ENCODE results near the gene CHST11. TPM values are rescaled to one million over a fixed set of nuclear protein-coding genes. Genes with fewer than 3 reads are reported as not detected.

Gene CHST11
- total and polyA plus RNA-seq, 4 donors = 0.57 to 11.1 (median 3.7) TPM

DNA sequence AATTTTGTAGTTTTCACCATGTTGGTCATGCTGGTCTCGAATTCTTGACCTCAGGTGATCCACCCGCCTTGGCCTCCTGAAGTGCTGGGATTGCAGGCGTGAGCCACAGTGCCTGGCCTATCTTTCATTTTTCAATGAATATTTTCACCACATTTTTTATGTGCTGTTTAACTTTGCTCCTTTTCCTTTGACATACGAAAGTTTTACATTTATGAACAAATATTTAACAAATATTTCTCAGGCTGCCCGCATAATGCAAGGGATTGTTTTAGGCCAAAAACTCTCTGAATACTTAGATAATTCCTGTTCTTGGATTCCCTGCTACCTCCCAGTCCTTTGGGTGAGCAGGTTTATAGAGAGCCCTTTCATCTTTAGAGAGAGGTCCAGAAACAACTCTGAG is 8.7 kb upstream of the CHST11 start (continued):
- TF ChIP-seq, protein P1, sequence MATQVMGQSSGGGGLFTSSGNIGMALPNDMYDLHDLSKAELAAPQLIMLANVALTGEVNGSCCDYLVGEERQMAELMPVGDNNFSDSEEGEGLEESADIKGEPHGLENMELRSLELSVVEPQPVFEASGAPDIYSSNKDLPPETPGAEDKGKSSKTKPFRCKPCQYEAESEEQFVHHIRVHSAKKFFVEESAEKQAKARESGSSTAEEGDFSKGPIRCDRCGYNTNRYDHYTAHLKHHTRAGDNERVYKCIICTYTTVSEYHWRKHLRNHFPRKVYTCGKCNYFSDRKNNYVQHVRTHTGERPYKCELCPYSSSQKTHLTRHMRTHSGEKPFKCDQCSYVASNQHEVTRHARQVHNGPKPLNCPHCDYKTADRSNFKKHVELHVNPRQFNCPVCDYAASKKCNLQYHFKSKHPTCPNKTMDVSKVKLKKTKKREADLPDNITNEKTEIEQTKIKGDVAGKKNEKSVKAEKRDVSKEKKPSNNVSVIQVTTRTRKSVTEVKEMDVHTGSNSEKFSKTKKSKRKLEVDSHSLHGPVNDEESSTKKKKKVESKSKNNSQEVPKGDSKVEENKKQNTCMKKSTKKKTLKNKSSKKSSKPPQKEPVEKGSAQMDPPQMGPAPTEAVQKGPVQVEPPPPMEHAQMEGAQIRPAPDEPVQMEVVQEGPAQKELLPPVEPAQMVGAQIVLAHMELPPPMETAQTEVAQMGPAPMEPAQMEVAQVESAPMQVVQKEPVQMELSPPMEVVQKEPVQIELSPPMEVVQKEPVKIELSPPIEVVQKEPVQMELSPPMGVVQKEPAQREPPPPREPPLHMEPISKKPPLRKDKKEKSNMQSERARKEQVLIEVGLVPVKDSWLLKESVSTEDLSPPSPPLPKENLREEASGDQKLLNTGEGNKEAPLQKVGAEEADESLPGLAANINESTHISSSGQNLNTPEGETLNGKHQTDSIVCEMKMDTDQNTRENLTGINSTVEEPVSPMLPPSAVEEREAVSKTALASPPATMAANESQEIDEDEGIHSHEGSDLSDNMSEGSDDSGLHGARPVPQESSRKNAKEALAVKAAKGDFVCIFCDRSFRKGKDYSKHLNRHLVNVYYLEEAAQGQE (IDR thresholded peaks at IDR 0.05) = no peak

DNA sequence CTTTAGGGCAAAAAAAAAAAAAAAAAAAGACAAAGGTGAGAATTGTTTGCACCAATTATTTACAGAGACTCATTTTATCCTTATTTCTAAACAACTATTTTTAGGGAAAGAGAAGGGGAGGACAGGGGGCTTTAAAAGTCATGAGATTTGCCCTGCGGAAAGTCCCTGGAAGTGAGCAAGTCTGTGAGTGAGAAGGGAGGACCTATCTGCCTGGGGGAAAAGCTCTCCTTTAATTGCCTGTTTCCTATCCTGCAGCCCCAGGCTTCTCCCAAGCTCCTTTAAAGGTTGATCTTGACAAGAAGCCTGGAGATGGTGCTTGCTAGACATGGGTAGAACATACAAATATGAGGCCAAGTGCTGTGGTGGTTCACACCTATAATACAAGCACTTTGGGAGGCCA is 8.3 kb upstream of the CHST11 start:
- Histone ChIP-seq H3K4me3 (ENCODE audit: low read depth in 1 of 3, low read length in 3 of 3) (no peak overlapping the region), H3K36me3 (ENCODE audit: control insufficient read depth in 4 of 4, insufficient read depth in 3 of 4, low read depth in 1 of 4, low read length in 3 of 4) (no peaks in the 10 kb centered on the region), H3K27me3 (ENCODE audit: control insufficient read depth in 4 of 4, insufficient read depth in 4 of 4, low read length in 3 of 4) (no peaks in the 10 kb centered on the region), H3K9me3 (ENCODE audit: control insufficient read depth in 4 of 4, low read length in 3 of 4) (peaks cover 0 to 6% (median 1%) of the 10 kb centered on the region in 4 donors), H3K9ac (ENCODE audit: low read depth in 1 of 2, low read length in 2 of 2) (no peak overlapping the region), H3K27ac (ENCODE audit: low read depth in 1 of 2, low read length in 2 of 2) (no peak overlapping the region), H3K4me1 (ENCODE audit: control insufficient read depth in 4 of 4, insufficient read depth in 4 of 4, low read length in 3 of 4) (no peaks in the 10 kb centered on the region)
- WGBS = 94% methylated on average over 1 of the region's 1 CpG
- no peak for TF ChIP-seq YY1 (IDR thresholded peaks at IDR 0.05)
- TF ChIP-seq FOXA1 (IDR thresholded peaks at IDR 0.05) = no peak
- TF ChIP-seq, protein P2, sequence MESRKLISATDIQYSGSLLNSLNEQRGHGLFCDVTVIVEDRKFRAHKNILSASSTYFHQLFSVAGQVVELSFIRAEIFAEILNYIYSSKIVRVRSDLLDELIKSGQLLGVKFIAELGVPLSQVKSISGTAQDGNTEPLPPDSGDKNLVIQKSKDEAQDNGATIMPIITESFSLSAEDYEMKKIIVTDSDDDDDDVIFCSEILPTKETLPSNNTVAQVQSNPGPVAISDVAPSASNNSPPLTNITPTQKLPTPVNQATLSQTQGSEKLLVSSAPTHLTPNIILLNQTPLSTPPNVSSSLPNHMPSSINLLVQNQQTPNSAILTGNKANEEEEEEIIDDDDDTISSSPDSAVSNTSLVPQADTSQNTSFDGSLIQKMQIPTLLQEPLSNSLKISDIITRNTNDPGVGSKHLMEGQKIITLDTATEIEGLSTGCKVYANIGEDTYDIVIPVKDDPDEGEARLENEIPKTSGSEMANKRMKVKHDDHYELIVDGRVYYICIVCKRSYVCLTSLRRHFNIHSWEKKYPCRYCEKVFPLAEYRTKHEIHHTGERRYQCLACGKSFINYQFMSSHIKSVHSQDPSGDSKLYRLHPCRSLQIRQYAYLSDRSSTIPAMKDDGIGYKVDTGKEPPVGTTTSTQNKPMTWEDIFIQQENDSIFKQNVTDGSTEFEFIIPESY (IDR thresholded peaks at IDR 0.05) = no peak
- no peak for TF ChIP-seq EGR1 (IDR thresholded peaks at IDR 0.05; ENCODE audit: low read depth in 2 of 2)
- TF ChIP-seq, protein P1 (IDR thresholded peaks at IDR 0.05) = no peak
- TF ChIP-seq NR2F2 (IDR thresholded peaks at IDR 0.05) = no peak
- TF ChIP-seq RAD21 (IDR thresholded peaks at IDR 0.05) = no peak
- TF ChIP-seq, protein P3, sequence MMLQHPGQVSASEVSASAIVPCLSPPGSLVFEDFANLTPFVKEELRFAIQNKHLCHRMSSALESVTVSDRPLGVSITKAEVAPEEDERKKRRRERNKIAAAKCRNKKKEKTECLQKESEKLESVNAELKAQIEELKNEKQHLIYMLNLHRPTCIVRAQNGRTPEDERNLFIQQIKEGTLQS (IDR thresholded peaks at IDR 0.05) = no peak
- DNase-seq (ENCODE audit: low spot score) = no peak

DNA sequence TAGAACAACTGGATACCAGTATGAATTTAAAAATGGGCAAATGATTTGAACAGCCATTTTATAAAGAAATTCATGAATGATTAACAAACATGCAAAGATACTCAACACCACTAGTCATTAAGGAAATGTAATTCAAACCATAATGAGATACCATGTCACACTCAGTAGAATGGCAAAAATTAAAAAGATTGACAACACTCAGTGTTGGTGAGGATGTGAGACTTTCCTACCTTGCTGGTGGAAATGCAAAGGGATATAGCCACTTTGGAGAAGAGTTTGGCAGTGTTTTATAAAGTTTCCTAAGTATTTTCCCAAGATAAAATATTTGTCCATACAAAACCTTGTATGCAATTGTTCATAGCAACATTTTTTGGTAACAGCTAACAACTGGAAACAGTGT is 6.0 kb upstream of the CHST11 start:
- H3K4me1 ChIP-seq (ENCODE audit: control insufficient read depth in 4 of 4, insufficient read depth in 4 of 4, low read length in 3 of 4) = no peaks in the 10 kb centered on the region
- peaks cover 0 to 6% (median under 1%) of the 10 kb centered on the region in 4 donors for H3K9me3 ChIP-seq (ENCODE audit: control insufficient read depth in 4 of 4, low read length in 3 of 4)
- no peak overlapping the region for H3K27ac ChIP-seq (ENCODE audit: low read depth in 1 of 2, low read length in 2 of 2)
- TF ChIP-seq JUND (IDR thresholded peaks at IDR 0.05) = no peak
- TF ChIP-seq FOXA1 (IDR thresholded peaks at IDR 0.05) = no peak
- TF ChIP-seq, protein P1 (IDR thresholded peaks at IDR 0.05) = no peak
- TF ChIP-seq, protein P4, sequence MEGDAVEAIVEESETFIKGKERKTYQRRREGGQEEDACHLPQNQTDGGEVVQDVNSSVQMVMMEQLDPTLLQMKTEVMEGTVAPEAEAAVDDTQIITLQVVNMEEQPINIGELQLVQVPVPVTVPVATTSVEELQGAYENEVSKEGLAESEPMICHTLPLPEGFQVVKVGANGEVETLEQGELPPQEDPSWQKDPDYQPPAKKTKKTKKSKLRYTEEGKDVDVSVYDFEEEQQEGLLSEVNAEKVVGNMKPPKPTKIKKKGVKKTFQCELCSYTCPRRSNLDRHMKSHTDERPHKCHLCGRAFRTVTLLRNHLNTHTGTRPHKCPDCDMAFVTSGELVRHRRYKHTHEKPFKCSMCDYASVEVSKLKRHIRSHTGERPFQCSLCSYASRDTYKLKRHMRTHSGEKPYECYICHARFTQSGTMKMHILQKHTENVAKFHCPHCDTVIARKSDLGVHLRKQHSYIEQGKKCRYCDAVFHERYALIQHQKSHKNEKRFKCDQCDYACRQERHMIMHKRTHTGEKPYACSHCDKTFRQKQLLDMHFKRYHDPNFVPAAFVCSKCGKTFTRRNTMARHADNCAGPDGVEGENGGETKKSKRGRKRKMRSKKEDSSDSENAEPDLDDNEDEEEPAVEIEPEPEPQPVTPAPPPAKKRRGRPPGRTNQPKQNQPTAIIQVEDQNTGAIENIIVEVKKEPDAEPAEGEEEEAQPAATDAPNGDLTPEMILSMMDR (IDR thresholded peaks at IDR 0.05; ENCODE audit: low read depth, low read length, missing input control) = no peak
- no peak for TF ChIP-seq HNF4G (IDR thresholded peaks at IDR 0.05)
- TF ChIP-seq, protein P2 (IDR thresholded peaks at IDR 0.05) = no peak
- no peak for TF ChIP-seq RAD21 (IDR thresholded peaks at IDR 0.05)
- TF ChIP-seq FOXA2 (IDR thresholded peaks at IDR 0.05) = no peak

More for the DNA sequence above, 6.0 kb upstream of the CHST11 start:
- Histone ChIP-seq H3K9ac (ENCODE audit: low read depth in 1 of 2, low read length in 2 of 2) (no peak overlapping the region), H3K4me3 (ENCODE audit: low read depth in 1 of 3, low read length in 3 of 3) (no peak overlapping the region), H3K36me3 (ENCODE audit: control insufficient read depth in 4 of 4, insufficient read depth in 3 of 4, low read depth in 1 of 4, low read length in 3 of 4) (no peaks in the 10 kb centered on the region), H3K27me3 (ENCODE audit: control insufficient read depth in 4 of 4, insufficient read depth in 4 of 4, low read length in 3 of 4) (no peaks in the 10 kb centered on the region)
- DNase-seq (ENCODE audit: low spot score) = no peak

Measured in liver (tissue), 9 donors.